ENCODE measurements around the gene LAMTOR4.
"Not testable (repeated sequence)": the region's sequence is repeated elsewhere in the genome, so short reads cannot be mapped to it uniquely, and the experiment has no call there.

Gene LAMTOR4

DNA sequence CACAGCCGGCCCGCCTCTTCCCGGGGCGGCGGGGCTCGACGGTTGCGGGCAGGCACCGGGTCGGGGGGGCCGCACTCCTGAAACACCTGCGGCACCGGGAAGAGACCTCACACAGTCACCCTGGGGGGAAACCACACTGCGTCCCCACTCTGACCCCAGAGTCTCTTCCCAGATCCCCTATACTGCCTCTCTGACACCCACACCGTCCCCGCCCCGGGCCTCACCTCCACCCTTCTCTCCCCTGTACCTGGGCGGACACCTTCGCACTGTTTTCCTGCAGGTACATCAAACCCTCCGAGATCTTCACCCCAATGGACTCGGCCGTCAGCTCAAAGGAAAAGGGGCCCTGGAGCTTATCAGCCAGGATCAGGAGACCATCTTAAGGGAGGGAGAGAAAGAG, 23.1 kb downstream of the LAMTOR4 start:
- Histone ChIP-seq H3K36me3 (ENCODE audit: control insufficient read depth in 2 of 2, insufficient read depth in 2 of 2, low read length in 2 of 2) (no peaks in the 10 kb centered on the region), H3K9ac (ENCODE audit: low read depth in 1 of 2, low read length in 2 of 2) (no peak overlapping the region), H3K9me3 (ENCODE audit: control insufficient read depth in 2 of 2, low read length in 2 of 2) (no peaks in the 10 kb centered on the region), H3K4me1 (ENCODE audit: control insufficient read depth in 2 of 2, insufficient read depth in 2 of 2, low read length in 2 of 2) (peaks cover 23 to 26% of the 10 kb centered on the region in 2 donors), H3K4me3 (ENCODE audit: low read length in 2 of 2) (no peak overlapping the region), H3K27me3 (ENCODE audit: control insufficient read depth in 2 of 2, insufficient read depth in 2 of 2, low read length in 2 of 2) (no peaks in the 10 kb centered on the region), H3K27ac (ENCODE audit: low read depth in 2 of 2, low read length in 2 of 2) (no peak overlapping the region)

DNA sequence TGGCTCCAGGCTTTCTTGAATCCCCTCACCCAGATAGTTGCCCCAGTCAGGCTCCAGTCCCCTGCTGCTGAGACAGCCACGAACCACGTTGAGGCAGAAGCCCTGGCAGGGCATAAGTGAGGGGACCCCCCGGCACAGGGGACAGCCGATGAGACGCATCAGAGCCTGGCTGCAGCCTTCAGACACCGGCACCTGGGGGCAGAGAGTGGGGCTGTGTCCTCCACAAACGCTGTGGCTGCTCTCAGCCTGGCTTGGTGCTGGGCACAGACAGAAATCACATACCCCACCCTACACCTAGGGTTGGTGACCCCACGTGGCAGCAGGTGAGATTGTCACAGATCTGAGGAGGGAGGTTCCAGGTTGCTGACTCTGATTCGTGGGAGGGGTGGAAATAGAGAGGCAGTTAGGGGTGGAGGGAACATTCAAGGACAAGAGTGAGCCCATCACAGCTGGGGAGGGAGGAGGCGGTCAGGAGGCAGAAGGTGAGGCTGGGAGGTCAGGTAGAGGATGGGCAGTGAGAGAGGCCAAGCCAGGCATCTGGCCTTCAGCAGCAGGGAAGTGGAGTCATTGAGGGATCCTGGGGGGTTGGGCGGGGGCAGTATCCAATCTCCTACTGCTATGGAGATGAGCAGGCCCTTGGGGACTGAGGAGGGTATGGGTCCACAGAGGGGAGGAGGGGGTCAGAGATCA, 25.2 kb downstream of the LAMTOR4 start:
- Histone ChIP-seq H3K27me3 (ENCODE audit: control insufficient read depth in 2 of 2, insufficient read depth in 2 of 2, low read length in 2 of 2) (no peaks in the 10 kb centered on the region), H3K9me3 (ENCODE audit: control insufficient read depth in 2 of 2, low read length in 2 of 2) (no peaks in the 10 kb centered on the region), H3K9ac (ENCODE audit: low read depth in 1 of 2, low read length in 2 of 2) (no peak overlapping the region), H3K4me1 (ENCODE audit: control insufficient read depth in 2 of 2, insufficient read depth in 2 of 2, low read length in 2 of 2) (peaks cover 7 to 10% of the 10 kb centered on the region in 2 donors), H3K27ac (ENCODE audit: low read depth in 2 of 2, low read length in 2 of 2) (no peak overlapping the region), H3K4me3 (ENCODE audit: low read length in 2 of 2) (no peak overlapping the region), H3K36me3 (ENCODE audit: control insufficient read depth in 2 of 2, insufficient read depth in 2 of 2, low read length in 2 of 2) (no peaks in the 10 kb centered on the region)

DNA sequence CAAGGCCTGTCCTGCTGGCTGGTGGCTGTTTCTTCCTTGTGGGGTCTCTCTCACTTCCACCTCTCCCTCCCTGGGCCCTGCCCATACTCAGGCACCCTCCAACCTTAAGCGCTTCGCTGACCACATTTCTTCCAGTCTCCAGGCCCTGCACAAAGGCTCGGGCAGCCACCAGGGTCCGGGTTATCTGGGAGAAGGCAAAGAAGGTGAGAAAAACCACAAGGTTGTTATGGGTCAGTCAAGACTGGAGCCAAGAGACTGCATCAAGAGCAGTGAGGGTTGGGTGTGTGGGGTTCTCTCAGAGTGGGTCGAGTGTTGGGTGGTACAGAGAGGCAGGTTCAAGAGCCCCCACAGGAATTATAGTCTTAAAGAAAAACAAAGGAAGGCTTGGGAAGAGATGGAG, 25.9 kb downstream of the LAMTOR4 start:
- Histone ChIP-seq H3K4me1 (ENCODE audit: control insufficient read depth in 2 of 2, insufficient read depth in 2 of 2, low read length in 2 of 2) (peaks cover 7 to 10% of the 10 kb centered on the region in 2 donors), H3K9me3 (ENCODE audit: control insufficient read depth in 2 of 2, low read length in 2 of 2) (no peaks in the 10 kb centered on the region), H3K9ac (ENCODE audit: low read depth in 1 of 2, low read length in 2 of 2) (no peak overlapping the region), H3K36me3 (ENCODE audit: control insufficient read depth in 2 of 2, insufficient read depth in 2 of 2, low read length in 2 of 2) (no peaks in the 10 kb centered on the region), H3K27ac (ENCODE audit: low read depth in 2 of 2, low read length in 2 of 2) (no peak overlapping the region), H3K27me3 (ENCODE audit: control insufficient read depth in 2 of 2, insufficient read depth in 2 of 2, low read length in 2 of 2) (no peaks in the 10 kb centered on the region), H3K4me3 (ENCODE audit: low read length in 2 of 2) (no peak overlapping the region)

DNA sequence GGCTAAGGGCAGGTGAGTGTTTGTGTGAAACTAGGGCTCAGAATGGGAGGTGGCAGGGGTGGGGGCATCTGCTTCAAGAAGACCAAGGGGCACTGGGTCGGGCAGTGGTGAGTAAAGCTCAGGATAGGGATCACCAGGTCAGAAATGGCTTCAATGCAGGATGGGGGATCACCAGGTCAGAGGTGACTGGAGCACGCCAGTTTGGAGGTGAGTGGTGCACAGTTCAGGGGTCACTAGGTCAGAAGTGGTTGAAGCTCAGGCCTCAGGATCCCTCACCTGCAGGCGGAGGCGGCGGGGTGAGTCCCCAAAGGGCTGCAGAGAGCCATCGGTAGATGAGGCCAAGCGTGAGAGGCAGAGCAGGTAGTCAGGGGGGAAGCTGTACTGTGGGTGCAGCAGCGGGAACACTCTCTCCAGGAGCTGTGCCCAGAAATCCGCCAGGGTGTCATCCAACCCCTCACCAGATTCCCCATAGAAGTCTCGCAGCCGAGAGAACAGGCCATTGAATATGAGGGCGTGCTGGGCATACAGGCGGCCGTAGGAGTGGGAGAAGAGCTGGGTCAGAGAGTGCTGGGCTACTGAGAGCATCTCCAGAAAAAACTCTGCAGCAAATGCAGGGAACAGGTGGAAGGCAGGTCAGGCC, 26.7 kb downstream of the LAMTOR4 start:
- no peaks in the 10 kb centered on the region for H3K27me3 ChIP-seq (ENCODE audit: control insufficient read depth in 2 of 2, insufficient read depth in 2 of 2, low read length in 2 of 2)
- H3K9me3 ChIP-seq (ENCODE audit: control insufficient read depth in 2 of 2, low read length in 2 of 2) = no peaks in the 10 kb centered on the region

DNA sequence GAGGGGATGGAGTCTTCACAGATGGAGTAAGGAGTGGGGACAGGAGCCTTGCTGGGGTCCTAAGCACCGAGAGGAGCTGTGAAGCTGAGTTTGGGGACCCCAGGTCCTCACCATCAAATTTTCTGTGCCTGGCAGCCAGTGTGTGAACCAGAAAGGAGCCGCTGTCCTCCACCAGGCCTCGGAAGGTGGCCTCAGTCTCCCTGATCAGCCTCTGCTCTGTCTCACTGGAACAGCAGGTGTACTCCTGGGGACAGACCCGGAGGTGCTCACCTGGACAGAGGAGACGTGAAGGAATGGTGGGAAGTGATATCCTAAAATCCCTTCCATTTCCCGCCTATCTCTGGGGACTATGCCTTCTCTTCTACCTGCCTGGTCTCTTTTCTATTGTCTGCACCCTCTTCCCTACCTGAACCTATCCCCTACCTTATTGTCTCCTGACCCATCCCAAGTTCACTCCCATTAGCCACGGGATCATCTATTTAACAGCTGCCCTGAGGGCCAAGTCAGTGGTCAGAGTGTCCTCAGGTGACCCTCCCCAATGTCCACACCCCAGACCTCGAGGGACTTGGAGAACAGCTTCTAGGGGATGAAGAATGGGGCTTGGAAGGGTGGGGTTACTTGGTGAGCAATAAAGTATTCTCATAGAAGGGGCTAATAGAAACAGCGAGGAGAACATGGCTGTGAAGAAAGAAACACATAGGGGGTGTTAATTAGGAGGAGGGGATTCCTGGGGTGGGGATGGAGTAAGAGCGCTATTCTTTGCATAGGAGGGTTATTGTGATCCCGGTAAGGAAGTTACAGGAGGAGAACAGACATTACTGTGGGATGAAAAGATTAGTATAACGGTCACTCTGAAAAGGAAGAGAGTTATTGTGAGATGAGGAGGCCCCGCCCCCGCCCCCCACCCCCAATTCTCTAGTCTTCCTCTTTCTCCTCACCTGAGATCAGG, 27.7 kb downstream of the LAMTOR4 start:
- Histone ChIP-seq H3K27ac (ENCODE audit: low read depth in 2 of 2, low read length in 2 of 2) (no peak overlapping the region), H3K9me3 (ENCODE audit: control insufficient read depth in 2 of 2, low read length in 2 of 2) (no peaks in the 10 kb centered on the region), H3K36me3 (ENCODE audit: control insufficient read depth in 2 of 2, insufficient read depth in 2 of 2, low read length in 2 of 2) (no peaks in the 10 kb centered on the region), H3K4me3 (ENCODE audit: low read length in 2 of 2) (peak overlapping the region; percentile 73 to 78), H3K9ac (ENCODE audit: low read depth in 1 of 2, low read length in 2 of 2) (no peak overlapping the region), H3K4me1 (ENCODE audit: control insufficient read depth in 2 of 2, insufficient read depth in 2 of 2, low read length in 2 of 2) (peaks cover 2 to 7% of the 10 kb centered on the region in 2 donors), H3K27me3 (ENCODE audit: control insufficient read depth in 2 of 2, insufficient read depth in 2 of 2, low read length in 2 of 2) (no peaks in the 10 kb centered on the region)

More for the DNA sequence above, 26.7 kb downstream of the LAMTOR4 start:
- Histone ChIP-seq H3K4me3 (ENCODE audit: low read length in 2 of 2) (no peak overlapping the region), H3K27ac (ENCODE audit: low read depth in 2 of 2, low read length in 2 of 2) (no peak overlapping the region), H3K4me1 (ENCODE audit: control insufficient read depth in 2 of 2, insufficient read depth in 2 of 2, low read length in 2 of 2) (peaks cover 7 to 10% of the 10 kb centered on the region in 2 donors), H3K36me3 (ENCODE audit: control insufficient read depth in 2 of 2, insufficient read depth in 2 of 2, low read length in 2 of 2) (no peaks in the 10 kb centered on the region), H3K9ac (ENCODE audit: low read depth in 1 of 2, low read length in 2 of 2) (no peak overlapping the region)

DNA sequence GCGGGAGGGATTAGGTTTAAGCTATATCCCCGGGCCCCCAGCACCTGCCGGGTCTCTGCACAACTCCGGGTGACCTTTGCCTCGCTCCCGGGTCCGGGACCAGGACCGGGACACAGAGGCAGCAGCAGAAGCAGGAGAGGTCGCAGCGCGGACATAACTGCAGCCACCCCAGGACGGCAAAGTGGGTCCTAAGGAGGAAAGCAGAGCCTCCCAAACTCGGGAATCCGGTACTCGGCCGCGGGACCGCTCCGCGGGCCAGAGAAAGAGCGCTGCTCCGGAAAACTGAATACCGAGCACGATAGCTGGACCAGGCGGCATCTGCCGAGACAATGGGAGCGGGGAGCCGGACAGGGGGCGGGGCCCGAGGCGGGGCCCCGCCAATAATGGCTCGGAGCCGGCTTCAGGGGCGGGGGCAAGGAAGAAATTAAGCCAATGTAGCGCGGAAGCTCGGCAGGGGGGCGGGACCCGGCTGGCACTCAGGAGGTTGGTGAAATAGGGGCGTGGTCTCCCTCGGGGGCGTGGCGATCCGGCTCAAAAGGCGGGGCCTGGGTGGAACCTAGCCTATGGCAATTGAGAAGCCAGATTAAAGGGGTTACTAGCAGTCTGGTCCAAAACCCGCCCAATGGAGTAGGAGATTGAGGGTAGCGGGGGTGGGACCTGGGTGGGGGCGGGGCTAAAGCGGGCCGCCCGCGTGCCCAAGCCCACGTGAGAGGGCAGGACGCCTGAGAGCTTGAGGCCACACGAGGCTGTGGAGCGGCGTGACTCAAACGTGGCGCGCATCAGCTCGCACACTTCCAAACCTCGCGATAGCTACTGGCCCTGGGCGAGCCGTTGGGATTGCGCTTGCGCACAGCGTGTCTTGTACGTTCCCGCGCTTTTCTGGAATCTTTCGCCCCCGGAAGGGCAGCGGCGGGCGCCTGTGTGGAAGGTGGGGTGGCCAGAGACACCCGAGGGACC, 28.6 kb downstream of the LAMTOR4 start, which contains the start of the genes GPC2 and STAG3:
GPC2 (minus strand) TSS at position 337 of the 957 bp plus-strand sequence; CDS start at position 155, 182 bp downstream.
STAG3 (plus strand) TSS at position 874 of the 957 bp plus-strand sequence. CDS start 2,639 bp downstream, outside the sequence.
- Histone ChIP-seq H3K27ac (ENCODE audit: low read depth in 2 of 2, low read length in 2 of 2) (no peak within 1 kb of the TSS), H3K27me3 (ENCODE audit: control insufficient read depth in 2 of 2, insufficient read depth in 2 of 2, low read length in 2 of 2) (no peaks in the 10 kb centered on the region), H3K9me3 (ENCODE audit: control insufficient read depth in 2 of 2, low read length in 2 of 2) (no peaks in the 10 kb centered on the region), H3K4me1 (ENCODE audit: control insufficient read depth in 2 of 2, insufficient read depth in 2 of 2, low read length in 2 of 2) (peaks cover 2% of the 10 kb centered on the region in 2 donors), H3K4me3 (ENCODE audit: low read length in 2 of 2) (peak within 1 kb of the TSS; percentile 73 to 78), H3K36me3 (ENCODE audit: control insufficient read depth in 2 of 2, insufficient read depth in 2 of 2, low read length in 2 of 2) (no peaks in the 10 kb centered on the region), H3K9ac (ENCODE audit: low read depth in 1 of 2, low read length in 2 of 2) (peak within 1 kb of the TSS; percentile 63 to 73)

DNA sequence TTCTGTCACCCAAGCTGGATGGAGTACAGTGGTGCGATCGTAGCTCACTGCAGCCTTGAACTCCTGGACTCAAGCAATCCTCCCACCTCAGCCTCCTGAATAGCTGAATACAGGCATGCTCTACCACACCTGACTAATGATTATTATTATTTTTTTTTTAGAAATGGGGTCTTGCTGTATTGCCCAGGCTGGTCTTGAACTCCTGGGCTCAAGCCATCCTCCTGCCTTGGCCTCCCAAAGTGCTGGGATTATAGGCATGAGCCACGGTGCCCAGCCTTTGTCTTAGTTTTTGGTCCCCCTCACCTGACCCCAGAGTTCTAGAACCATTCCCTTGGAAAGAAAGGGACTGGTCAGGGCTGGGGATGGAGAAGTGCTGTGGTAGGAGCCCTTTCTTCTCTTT, 31.4 kb downstream of the LAMTOR4 start:
- not testable (repeated sequence) for H3K9me3 ChIP-seq (ENCODE audit: control insufficient read depth in 2 of 2, low read length in 2 of 2); H3K36me3 ChIP-seq (ENCODE audit: control insufficient read depth in 2 of 2, insufficient read depth in 2 of 2, low read length in 2 of 2); H3K4me3 ChIP-seq (ENCODE audit: low read length in 2 of 2); H3K27me3 ChIP-seq (ENCODE audit: control insufficient read depth in 2 of 2, insufficient read depth in 2 of 2, low read length in 2 of 2); H3K4me1 ChIP-seq (ENCODE audit: control insufficient read depth in 2 of 2, insufficient read depth in 2 of 2, low read length in 2 of 2); H3K27ac ChIP-seq (ENCODE audit: low read depth in 2 of 2, low read length in 2 of 2); H3K9ac ChIP-seq (ENCODE audit: low read depth in 1 of 2, low read length in 2 of 2)

DNA sequence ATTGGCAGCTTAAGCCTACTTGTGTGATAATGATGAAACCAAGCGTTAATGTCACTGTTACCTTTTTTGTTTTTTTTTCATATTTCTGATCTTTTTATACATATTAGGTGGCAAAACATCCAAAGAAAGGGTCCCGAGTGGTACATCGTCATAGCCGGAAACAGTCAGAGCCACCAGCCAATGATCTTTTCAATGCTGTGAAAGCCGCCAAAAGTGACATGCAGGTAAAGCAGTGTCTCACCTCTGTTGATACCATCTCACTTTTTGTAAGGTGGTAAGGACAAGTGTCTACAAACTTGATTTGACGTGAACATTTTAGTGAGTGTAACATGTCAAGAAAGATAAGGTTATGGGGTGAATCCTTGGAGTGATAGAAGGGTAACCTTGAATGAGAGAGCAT, 33.9 kb downstream of the LAMTOR4 start:
- not testable (repeated sequence) for H3K27ac ChIP-seq (ENCODE audit: low read depth in 2 of 2, low read length in 2 of 2); H3K36me3 ChIP-seq (ENCODE audit: control insufficient read depth in 2 of 2, insufficient read depth in 2 of 2, low read length in 2 of 2); H3K4me1 ChIP-seq (ENCODE audit: control insufficient read depth in 2 of 2, insufficient read depth in 2 of 2, low read length in 2 of 2); H3K9ac ChIP-seq (ENCODE audit: low read depth in 1 of 2, low read length in 2 of 2); H3K9me3 ChIP-seq (ENCODE audit: control insufficient read depth in 2 of 2, low read length in 2 of 2); H3K27me3 ChIP-seq (ENCODE audit: control insufficient read depth in 2 of 2, insufficient read depth in 2 of 2, low read length in 2 of 2); H3K4me3 ChIP-seq (ENCODE audit: low read length in 2 of 2)

DNA sequence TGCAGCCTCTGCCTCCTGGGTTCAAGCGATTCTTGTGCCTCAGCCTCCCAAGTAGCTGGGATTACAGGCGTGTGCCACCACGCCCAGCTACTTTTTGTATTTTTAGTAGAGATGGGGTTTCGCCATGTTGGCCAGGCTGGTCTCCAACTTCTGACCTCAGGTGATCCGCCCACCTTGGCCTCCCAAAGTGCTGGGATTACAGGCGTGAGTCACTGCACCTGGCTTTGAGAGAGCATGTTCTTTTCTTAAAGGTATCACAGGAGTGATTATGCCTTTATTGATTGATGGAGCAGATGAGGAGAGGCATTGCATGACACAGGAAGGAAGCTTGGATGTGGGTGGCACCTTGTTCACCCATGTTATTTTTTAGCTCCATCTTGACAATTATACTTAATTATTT, 34.4 kb downstream of the LAMTOR4 start:
- H3K4me1 ChIP-seq (ENCODE audit: control insufficient read depth in 2 of 2, insufficient read depth in 2 of 2, low read length in 2 of 2); H3K27ac ChIP-seq (ENCODE audit: low read depth in 2 of 2, low read length in 2 of 2); H3K9ac ChIP-seq (ENCODE audit: low read depth in 1 of 2, low read length in 2 of 2); H3K36me3 ChIP-seq (ENCODE audit: control insufficient read depth in 2 of 2, insufficient read depth in 2 of 2, low read length in 2 of 2); H3K4me3 ChIP-seq (ENCODE audit: low read length in 2 of 2); H3K27me3 ChIP-seq (ENCODE audit: control insufficient read depth in 2 of 2, insufficient read depth in 2 of 2, low read length in 2 of 2); H3K9me3 ChIP-seq (ENCODE audit: control insufficient read depth in 2 of 2, low read length in 2 of 2): not testable (repeated sequence)
